GM13977 (cell line): ENCODE data around the gene CUBN.

Experiments
- DNase-seq: peaks from one replicate; pipeline ENCODE4 v3.0.0; 2012; ENCODE audit warnings: low spot score
- in situ Hi-C: fragments of 300-500 bp; cut with MboI; formaldehyde crosslinking; loops from one replicate; pipeline ENCODE4 v1.12.0; 2022; ENCODE audit warnings: low sequenced_read_pairs, low pct_unique_long_range_greater_than_20kb, mixed read lengths, inconsistent platforms; ENCODE audit not compliant: unreplicated experiment
- TF ChIP-seq, protein P1 (sequence below): IDR thresholded peaks from 2 replicates; pipeline ENCODE4 v1.5.1; 2012; ENCODE audit warnings: mild to moderate bottlenecking, control low read depth; ENCODE audit not compliant: insufficient read depth; ENCODE audit errors: extremely low read depth, missing control alignments

Gene CUBN

DNA sequence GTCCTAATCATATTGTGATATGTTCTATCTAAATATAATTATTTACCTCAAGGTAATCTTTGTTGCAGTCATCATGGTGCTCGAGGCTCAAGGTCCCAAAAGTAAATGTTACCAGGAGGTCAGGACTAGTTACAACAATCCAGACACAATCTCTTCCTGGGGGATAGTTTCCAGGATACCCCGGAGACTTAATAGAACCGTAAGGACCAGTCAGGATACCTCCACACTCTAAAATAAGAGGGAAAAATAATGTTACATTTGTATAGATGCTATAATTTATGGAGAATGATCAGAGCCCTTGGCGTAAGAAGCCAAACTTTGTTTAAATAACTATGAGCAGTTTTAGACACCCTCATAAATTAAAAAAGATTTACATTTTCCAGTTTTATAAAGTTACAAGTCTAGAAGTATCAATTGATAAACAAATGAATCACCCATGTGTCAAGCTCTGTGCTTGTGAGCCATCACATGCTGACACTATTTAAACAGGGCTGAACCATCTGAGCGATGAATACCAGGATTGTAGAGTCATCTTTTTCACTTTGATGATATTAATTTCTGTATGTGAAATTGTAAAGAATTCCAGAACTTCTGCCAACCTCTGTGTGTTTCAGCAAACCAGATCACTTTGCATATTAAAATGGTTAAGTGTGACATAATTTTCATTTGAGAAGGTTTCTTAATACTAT is 41.3 kb downstream of the CUBN start:
- TF ChIP-seq, protein P1, sequence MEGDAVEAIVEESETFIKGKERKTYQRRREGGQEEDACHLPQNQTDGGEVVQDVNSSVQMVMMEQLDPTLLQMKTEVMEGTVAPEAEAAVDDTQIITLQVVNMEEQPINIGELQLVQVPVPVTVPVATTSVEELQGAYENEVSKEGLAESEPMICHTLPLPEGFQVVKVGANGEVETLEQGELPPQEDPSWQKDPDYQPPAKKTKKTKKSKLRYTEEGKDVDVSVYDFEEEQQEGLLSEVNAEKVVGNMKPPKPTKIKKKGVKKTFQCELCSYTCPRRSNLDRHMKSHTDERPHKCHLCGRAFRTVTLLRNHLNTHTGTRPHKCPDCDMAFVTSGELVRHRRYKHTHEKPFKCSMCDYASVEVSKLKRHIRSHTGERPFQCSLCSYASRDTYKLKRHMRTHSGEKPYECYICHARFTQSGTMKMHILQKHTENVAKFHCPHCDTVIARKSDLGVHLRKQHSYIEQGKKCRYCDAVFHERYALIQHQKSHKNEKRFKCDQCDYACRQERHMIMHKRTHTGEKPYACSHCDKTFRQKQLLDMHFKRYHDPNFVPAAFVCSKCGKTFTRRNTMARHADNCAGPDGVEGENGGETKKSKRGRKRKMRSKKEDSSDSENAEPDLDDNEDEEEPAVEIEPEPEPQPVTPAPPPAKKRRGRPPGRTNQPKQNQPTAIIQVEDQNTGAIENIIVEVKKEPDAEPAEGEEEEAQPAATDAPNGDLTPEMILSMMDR, result no peak

DNA sequence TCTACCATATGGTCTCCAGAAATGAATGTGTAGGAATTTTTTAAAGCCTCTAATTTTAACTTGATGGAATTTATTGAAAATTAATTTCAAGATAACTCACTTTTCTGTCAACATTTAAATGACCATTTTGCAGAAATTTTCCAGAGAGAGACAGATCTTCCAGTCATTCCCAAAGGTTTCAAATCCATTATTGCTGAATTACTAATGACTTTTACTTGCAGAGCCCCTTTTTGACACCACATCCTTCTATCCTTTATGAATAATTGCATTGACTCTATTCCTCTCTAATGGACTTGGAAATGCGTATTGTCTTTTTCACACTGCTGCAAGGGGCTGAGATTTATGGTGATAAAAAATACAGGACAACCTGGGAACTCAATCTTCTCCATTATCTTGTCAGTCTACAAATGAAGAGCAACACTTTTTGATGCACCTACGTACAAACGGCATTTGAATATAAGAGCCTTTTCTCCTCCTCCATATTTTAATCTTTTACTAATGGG is 42.7 kb downstream of the CUBN start:
- TF ChIP-seq, protein P1, result no peak
- in situ Hi-C loops, result no loop called here

More for the DNA sequence above, 41.3 kb downstream of the CUBN start:
- DNase-seq, result no peak
- in situ Hi-C loops, result no loop called here

DNA sequence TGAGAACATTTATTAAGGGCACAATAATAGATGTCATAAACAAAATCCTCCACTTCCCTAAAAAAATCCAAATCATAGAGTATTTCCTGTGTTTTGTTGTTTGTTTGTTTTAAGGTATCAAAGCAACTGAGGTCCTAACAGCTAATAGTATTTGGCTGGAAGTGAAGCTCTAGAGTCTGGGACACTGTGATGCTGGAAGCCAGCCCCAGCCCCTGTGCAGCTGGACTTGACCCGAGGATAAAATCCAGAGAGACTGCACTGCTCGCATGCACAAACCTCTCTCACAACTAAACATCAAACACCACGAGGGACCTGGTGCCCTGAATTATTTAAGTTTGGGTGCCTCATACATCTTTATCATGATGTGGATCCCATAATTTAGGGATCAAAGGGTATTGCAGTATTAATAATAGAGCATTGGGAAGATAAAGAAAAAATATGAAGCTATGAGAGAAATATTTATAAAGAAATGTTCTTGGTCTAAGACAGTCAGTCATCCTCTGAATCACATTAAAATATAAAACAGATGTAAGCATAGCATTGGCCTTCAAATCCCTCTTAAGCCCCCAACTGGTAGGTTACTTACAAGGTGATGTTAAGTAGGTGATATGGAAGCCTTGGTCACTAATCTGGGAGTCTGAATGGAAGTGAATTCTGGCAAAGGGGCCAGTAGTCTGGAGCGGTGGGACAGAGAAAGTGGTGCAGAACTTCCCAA is 44.4 kb downstream of the CUBN start:
- in situ Hi-C loops, result no loop called here
- no peak for DNase-seq
- TF ChIP-seq, protein P1, result no peak

More for the DNA sequence above, 42.7 kb downstream of the CUBN start:
- no peak for DNase-seq

DNA sequence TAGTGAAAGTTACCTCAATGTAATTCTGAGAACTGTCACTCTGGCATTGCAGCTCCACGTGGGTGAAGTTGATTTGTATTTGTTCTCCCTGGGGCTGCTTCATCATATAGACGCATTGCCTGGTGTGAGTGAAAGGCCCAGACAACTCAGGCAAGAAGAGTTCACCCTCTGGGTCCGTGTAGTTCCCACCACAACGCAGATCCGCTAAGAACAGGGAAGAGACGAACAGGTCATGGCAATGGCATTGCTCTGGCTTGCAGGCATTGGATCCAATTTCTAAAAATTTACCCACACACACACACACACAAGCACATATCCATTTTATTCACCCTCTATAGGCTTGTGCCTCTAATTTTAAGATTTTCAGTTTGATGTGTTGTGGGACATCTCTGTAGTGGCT is 45.4 kb downstream of the CUBN start:
- DNase-seq, result no peak
- TF ChIP-seq, protein P1, result no peak
- in situ Hi-C loops, result no loop called here

DNA sequence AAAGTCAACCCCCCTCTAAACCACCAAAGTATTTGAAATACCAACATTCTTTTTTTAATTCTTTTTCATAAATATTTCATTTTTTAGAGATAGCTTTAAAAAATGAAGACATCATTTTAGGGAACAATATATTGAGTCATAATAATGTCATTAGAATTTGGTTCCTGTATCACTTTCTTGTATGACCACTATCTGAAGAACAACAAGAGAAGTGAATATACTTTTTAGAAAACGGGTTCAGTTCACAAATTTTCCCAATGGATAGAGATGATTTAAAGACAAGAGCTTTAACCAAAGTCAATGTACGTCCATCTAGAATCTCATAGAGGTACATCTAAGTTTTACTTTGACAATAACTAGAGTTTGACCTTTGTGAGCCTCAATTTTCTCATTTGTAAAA is 48.2 kb downstream of the CUBN start:
- no peak for DNase-seq
- TF ChIP-seq, protein P1, result no peak
- in situ Hi-C loops, result no loop called here

DNA sequence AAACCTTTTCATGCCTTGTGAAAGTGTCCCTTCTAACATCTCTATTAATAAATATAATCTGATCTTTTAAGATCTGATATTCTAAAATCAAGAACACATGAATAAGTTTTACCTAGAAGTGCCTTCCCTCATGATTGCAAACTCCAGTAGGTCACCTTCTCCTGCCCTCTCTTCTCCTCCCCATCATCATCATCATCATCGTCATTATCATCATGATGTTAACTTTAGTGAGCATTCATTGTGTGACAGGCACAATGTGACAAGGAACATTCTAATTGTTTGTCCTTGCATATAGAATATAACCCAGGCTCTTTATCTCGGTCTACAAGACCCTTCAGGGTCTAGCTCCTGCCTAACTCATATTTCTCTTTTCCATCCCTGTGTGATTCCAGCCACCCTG is 51.7 kb downstream of the CUBN start:
- in situ Hi-C loops, result no loop called here
- DNase-seq, result no peak
- TF ChIP-seq, protein P1, result no peak
